H9 (cell line): ENCODE results near the gene SETD4. TPM values are rescaled to one million over a fixed set of nuclear protein-coding genes. Genes with fewer than 3 reads are reported as not detected.
A peak's percentile ranks its signal among the peaks of the same experiment; 100 is the strongest.

Source experiments
- DNase-seq: peaks from one replicate; pipeline ENCODE4 v3.0.0-alpha.2; 2017
- H2AFZ ChIP-seq: one replicate; pipeline ENCODE4 v1.6.1; 2013; ENCODE audit warnings: mild to moderate bottlenecking, low read length, control low read depth, moderate library complexity
- H2AK5ac ChIP-seq: 2 replicates; pipeline ENCODE4 v1.6.1; 2013; ENCODE audit warnings: low read length, control low read depth, mixed read lengths; ENCODE audit not compliant: insufficient read length
- H2BK120ac ChIP-seq: one replicate; pipeline ENCODE4 v1.6.1; 2013; ENCODE audit warnings: low read depth, mild to moderate bottlenecking, low read length, control low read depth, inconsistent platforms; ENCODE audit not compliant: poor library complexity, severe bottlenecking
- H2BK12ac ChIP-seq: 2 replicates; pipeline ENCODE4 v1.6.1; 2013; ENCODE audit warnings: low read length, control low read depth, mixed read lengths, low read depth; ENCODE audit not compliant: insufficient read length
- H2BK15ac ChIP-seq: 2 replicates; pipeline ENCODE4 v1.6.1; 2013; ENCODE audit warnings: low read depth, low read length, control low read depth
- H2BK20ac ChIP-seq: one replicate; pipeline ENCODE4 v1.6.1; 2013; ENCODE audit warnings: low read depth, mild to moderate bottlenecking, low read length, control low read depth, inconsistent platforms; ENCODE audit not compliant: poor library complexity, severe bottlenecking
- H2BK5ac ChIP-seq: 2 replicates; pipeline ENCODE4 v1.6.1; 2013; ENCODE audit warnings: low read length, control low read depth, mixed read lengths; ENCODE audit not compliant: insufficient read length
- H3K14ac ChIP-seq: 2 replicates; pipeline ENCODE4 v1.6.1; 2013; ENCODE audit warnings: low read length, control low read depth; ENCODE audit not compliant: insufficient read depth
- H3K18ac ChIP-seq: 2 replicates; pipeline ENCODE4 v1.6.1; 2013; ENCODE audit warnings: low read depth, mild to moderate bottlenecking, mixed read lengths, low read length, control low read depth; ENCODE audit not compliant: insufficient read length
- H3K23ac ChIP-seq: 2 replicates; pipeline ENCODE4 v1.6.1; 2013; ENCODE audit warnings: low read length, control low read depth, mixed read lengths, low read depth; ENCODE audit not compliant: insufficient read length
- H3K23me2 ChIP-seq: 2 replicates; pipeline ENCODE4 v1.6.1; 2013; ENCODE audit warnings: low read depth, mild to moderate bottlenecking, mixed read lengths, low read length, control low read depth; ENCODE audit not compliant: insufficient read length, poor library complexity, severe bottlenecking
- H3K27ac ChIP-seq: 2 replicates; pipeline ENCODE4 v1.5.1; 2013; ENCODE audit warnings: low read length, control low read depth, mixed read lengths, low read depth; ENCODE audit not compliant: insufficient read length
- H3K27me3 ChIP-seq: 2 replicates; pipeline ENCODE4 v1.6.1; 2013; ENCODE audit warnings: low read length, control low read depth, inconsistent platforms; ENCODE audit not compliant: insufficient read depth
- H3K4ac ChIP-seq: 2 replicates; pipeline ENCODE4 v1.6.1; 2013; ENCODE audit warnings: low read depth, mild to moderate bottlenecking, control low read depth, inconsistent platforms, low read length, moderate library complexity
- H3K4me1 ChIP-seq: 2 replicates; pipeline ENCODE4 v1.6.1; 2013; ENCODE audit warnings: low read length, control low read depth, inconsistent platforms; ENCODE audit not compliant: insufficient read depth
- H3K4me2 ChIP-seq: 2 replicates; pipeline ENCODE4 v1.6.1; 2013; ENCODE audit warnings: low read length, control low read depth, mixed read lengths; ENCODE audit not compliant: insufficient read length, insufficient read depth
- H3K56ac ChIP-seq: 2 replicates; pipeline ENCODE4 v1.6.1; 2013; ENCODE audit warnings: low read depth, mild to moderate bottlenecking, mixed read lengths, low read length, control low read depth; ENCODE audit not compliant: insufficient read length
- H3K79me1 ChIP-seq: 2 replicates; pipeline ENCODE4 v1.6.1; 2013; ENCODE audit warnings: low read depth, mild to moderate bottlenecking, moderate library complexity, low read length, control low read depth, inconsistent platforms; ENCODE audit not compliant: insufficient read depth, poor library complexity, severe bottlenecking
- H3K79me2 ChIP-seq: 2 replicates; pipeline ENCODE4 v1.6.1; 2013; ENCODE audit warnings: low read length, control low read depth, inconsistent platforms; ENCODE audit not compliant: insufficient read depth
- H3K9ac ChIP-seq: 2 replicates; pipeline ENCODE4 v1.6.1; 2013; ENCODE audit warnings: low read length, control low read depth, mixed read lengths; ENCODE audit not compliant: insufficient read length; ENCODE audit errors: extremely low read depth
- H3K9me3 ChIP-seq: one replicate; pipeline ENCODE4 v1.6.1; 2013; ENCODE audit warnings: low read depth, low read length, inconsistent platforms; ENCODE audit not compliant: control insufficient read depth
- H3T11ph ChIP-seq: one replicate; pipeline ENCODE4 v1.6.1; 2013; ENCODE audit warnings: mild to moderate bottlenecking, low read length, control low read depth, inconsistent platforms
- H4K20me1 ChIP-seq: one replicate; pipeline ENCODE4 v1.6.1; 2013; ENCODE audit not compliant: control insufficient read depth, insufficient read length, insufficient read depth
- H4K5ac ChIP-seq: 2 replicates; pipeline ENCODE4 v1.6.1; 2013; ENCODE audit warnings: low read depth, mild to moderate bottlenecking, mixed read lengths, low read length, control low read depth; ENCODE audit not compliant: insufficient read length
- H4K8ac ChIP-seq: replicated peaks from 2 replicates; pipeline ENCODE4 v1.6.1; 2013; ENCODE audit warnings: low read length, control low read depth, mixed read lengths, low read depth; ENCODE audit not compliant: insufficient read length
- H4K91ac ChIP-seq: 2 replicates; pipeline ENCODE4 v1.6.1; 2013; ENCODE audit warnings: low read depth, mild to moderate bottlenecking, moderate library complexity, mixed read lengths, low read length, control low read depth; ENCODE audit not compliant: insufficient read length
- H3K27ac Mint-ChIP-seq, 3 experiments: 2 replicates in 2 of 3; 3 replicates in 1 of 3; pipeline ENCODE4 v1.8.0; 2020 to 2021; ENCODE audit warnings: mixed read lengths in 3 of 3, mild to moderate bottlenecking in 1 of 3, moderate library complexity in 1 of 3
- H3K27me3 Mint-ChIP-seq: 2 replicates; pipeline ENCODE4 v1.8.0; 2021; ENCODE audit warnings: low read depth, mild to moderate bottlenecking, moderate library complexity, mixed read lengths
- H3K36me3 Mint-ChIP-seq, 3 experiments: 2 replicates in 2 of 3; 3 replicates in 1 of 3; pipeline ENCODE4 v1.8.0; 2020 to 2021; ENCODE audit warnings: low read depth in 3 of 3, mixed read lengths in 3 of 3; ENCODE audit not compliant: insufficient read depth in 1 of 3
- H3K4me1 Mint-ChIP-seq, 2 experiments: 2 replicates each; pipeline ENCODE4 v1.8.0; 2020; ENCODE audit warnings: mixed read lengths in 2 of 2
- H3K4me3 Mint-ChIP-seq, 2 experiments: 2 replicates in 1 of 2; 3 replicates in 1 of 2; pipeline ENCODE4 v1.8.0; 2020 to 2021; ENCODE audit warnings: mild to moderate bottlenecking in 2 of 2, mixed read lengths in 2 of 2, moderate library complexity in 1 of 2
- H3K9me3 Mint-ChIP-seq, 2 experiments: 2 replicates in 1 of 2; 3 replicates in 1 of 2; pipeline ENCODE4 v1.8.0; 2020; ENCODE audit warnings: mild to moderate bottlenecking in 2 of 2, mixed read lengths in 2 of 2, moderate library complexity in 1 of 2
- WGBS: extraction: QIAGEN DNeasy Blood & Tissue Kit; methylation state at CpG from one replicate; pipeline ENCODE4 v1.1.7; 2013; ENCODE audit warnings: missing lambda C conversion rate, low lambda C conversion rate, mixed read lengths; ENCODE audit not compliant: insufficient read length; ENCODE audit errors: extremely low coverage; 5-methylcytosine and 5-hydroxymethylcytosine counted together
- total RNA-seq: library from RNA; stranded (reverse); gene quantifications from 2 replicates; pipeline ENCODE4 v1.2.1, GENCODE V29; 2021
- TF ChIP-seq, protein P1 (sequence below): fragments of 200-600 bp; sonication (generic); conservative IDR thresholded peaks from 3 replicates; pipeline ENCODE4 v1.8.0; 2021; ENCODE audit warnings: antibody characterized with exemption, mild to moderate bottlenecking

Gene SETD4
- total RNA-seq, 1 experiment from 2014 or later = 52.5 TPM

DNA sequence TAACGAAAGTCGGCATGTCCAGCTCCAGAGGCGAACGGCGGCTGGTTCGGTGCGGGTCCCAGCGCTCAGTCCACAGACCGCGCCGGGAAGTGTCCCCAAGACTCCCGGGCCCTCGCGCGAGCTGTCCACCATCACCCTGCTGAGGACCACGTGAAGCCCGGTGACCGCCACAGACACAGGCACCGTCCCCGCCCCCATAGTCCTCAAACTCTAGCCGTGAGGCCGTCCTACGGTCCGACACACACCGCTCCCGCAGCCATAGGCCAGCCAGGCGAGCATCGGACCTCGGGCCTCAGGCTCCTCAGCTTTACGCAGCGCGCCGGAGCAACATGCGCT lies 535 bp downstream of the SETD4 start:
- H3K9ac ChIP-seq = peak overlapping the region; percentile 54
- H3K56ac ChIP-seq = no peak overlapping the region
- TF ChIP-seq, protein P1, sequence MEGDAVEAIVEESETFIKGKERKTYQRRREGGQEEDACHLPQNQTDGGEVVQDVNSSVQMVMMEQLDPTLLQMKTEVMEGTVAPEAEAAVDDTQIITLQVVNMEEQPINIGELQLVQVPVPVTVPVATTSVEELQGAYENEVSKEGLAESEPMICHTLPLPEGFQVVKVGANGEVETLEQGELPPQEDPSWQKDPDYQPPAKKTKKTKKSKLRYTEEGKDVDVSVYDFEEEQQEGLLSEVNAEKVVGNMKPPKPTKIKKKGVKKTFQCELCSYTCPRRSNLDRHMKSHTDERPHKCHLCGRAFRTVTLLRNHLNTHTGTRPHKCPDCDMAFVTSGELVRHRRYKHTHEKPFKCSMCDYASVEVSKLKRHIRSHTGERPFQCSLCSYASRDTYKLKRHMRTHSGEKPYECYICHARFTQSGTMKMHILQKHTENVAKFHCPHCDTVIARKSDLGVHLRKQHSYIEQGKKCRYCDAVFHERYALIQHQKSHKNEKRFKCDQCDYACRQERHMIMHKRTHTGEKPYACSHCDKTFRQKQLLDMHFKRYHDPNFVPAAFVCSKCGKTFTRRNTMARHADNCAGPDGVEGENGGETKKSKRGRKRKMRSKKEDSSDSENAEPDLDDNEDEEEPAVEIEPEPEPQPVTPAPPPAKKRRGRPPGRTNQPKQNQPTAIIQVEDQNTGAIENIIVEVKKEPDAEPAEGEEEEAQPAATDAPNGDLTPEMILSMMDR = no peak
- peak overlapping the region; percentile 73 for H3K27ac ChIP-seq
- no peak overlapping the region for H2AK5ac ChIP-seq
- H3K4me3 Mint-ChIP-seq = peak overlapping the region; percentile 90 to 94
- H2BK20ac ChIP-seq = no peak overlapping the region
- H2BK5ac ChIP-seq = no peak overlapping the region
- no peak overlapping the region for H4K91ac ChIP-seq
- peak overlapping the region; percentile 84 for H3K4me2 ChIP-seq
- H2BK120ac ChIP-seq = no peak overlapping the region
- H3T11ph ChIP-seq = no peak overlapping the region
- H2BK15ac ChIP-seq = no peak overlapping the region
- H4K20me1 ChIP-seq = no peaks in the 10 kb centered on the region
- H3K4ac ChIP-seq = no peak overlapping the region
- H3K4me1 ChIP-seq = 0 out of 2 replicates have a peak, but pooled peaks cover 3% of the 10 kb centered on the region
- H3K18ac ChIP-seq = peak overlapping the region; percentile 52
- no peak overlapping the region for H2BK12ac ChIP-seq
- peak overlapping the region; percentile 43; the same call in 1 of the 2 replicates for H3K14ac ChIP-seq
- no peak for DNase-seq
- H2AFZ ChIP-seq = no peak overlapping the region
- H3K4me1 Mint-ChIP-seq = peaks cover 20 to 25% of the 10 kb centered on the region in 2 experiments
- no CpG with 5 or more reads among the region's 34 CpGs for WGBS
- H3K9me3 Mint-ChIP-seq = no peaks in the 10 kb centered on the region; a peak in 1 of 5 replicates
- peaks cover 7% of the 10 kb centered on the region for H3K23me2 ChIP-seq
- H4K8ac ChIP-seq = no peak overlapping the region
- no peak overlapping the region for H3K23ac ChIP-seq
- peak overlapping the region; percentile 87 to 97 (median 89); a peak in 5 of 7 replicates for H3K27ac Mint-ChIP-seq
- no peaks in the 10 kb centered on the region for H3K9me3 ChIP-seq
- no peaks in the 10 kb centered on the region for H3K27me3 ChIP-seq
- no peak overlapping the region for H4K5ac ChIP-seq
- no peaks in the 10 kb centered on the region; the same call in 1 of the 2 replicates for H3K27me3 Mint-ChIP-seq
- H3K79me2 ChIP-seq = peaks cover 4% of the 10 kb centered on the region; the same call in 1 of the 2 replicates
- H3K36me3 Mint-ChIP-seq = peaks cover 36 to 41% (median 39%) of the 10 kb centered on the region in 3 experiments; a peak in 6 of 7 replicates
- no peaks in the 10 kb centered on the region for H3K79me1 ChIP-seq
